SKM-1 (cell line): Measurements from ENCODE around the gene TMEM135.
"Not testable (repeated sequence)": the region's sequence is repeated elsewhere in the genome, so short reads cannot be mapped to it uniquely, and the experiment has no call there.

Experiments used
- DNase-seq: peaks from one replicate; lab custom pipeline; 2025; ENCODE audit not compliant: unreplicated experiment; lab: John Stamatoyannopoulos, UW

TMEM135 gene

GRCh38 chr11:87139475-87139874, 101.7 kb downstream of the TMEM135 start:
- DNase-seq: no peak

- DNase-seq: no peak
These were observed 103.6 kb downstream of the TMEM135 start for GRCh38 chr11:87141322-87141721.

GRCh38 chr11:87141980-87142514, 104.3 kb downstream of the TMEM135 start:
- DNase-seq: no peak

- DNase-seq: no peak
These were observed 104.9 kb downstream of the TMEM135 start for GRCh38 chr11:87142594-87142993.

- no peak for DNase-seq
These were observed 105.9 kb downstream of the TMEM135 start for GRCh38 chr11:87143641-87144040.

DNA sequence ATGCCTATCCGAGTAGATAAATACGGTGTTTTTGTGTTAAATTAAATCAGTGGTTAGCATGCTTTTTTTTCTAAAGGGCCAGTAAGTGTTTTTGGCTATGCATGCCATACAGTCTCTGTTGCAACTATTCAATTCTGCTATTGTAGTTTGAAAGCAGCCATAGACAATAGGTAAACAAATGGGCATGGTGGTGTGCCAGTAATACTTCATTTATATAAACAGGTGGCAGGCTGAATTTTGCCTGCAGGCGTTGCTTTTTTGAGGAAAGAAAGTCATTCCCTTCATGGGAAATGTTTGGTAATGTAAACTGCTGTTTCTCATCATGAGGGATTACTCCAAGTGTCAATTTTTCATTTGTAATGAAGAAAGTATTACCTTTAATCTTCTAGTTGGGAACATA, 106.5 kb downstream of the TMEM135 start:
- no peak for DNase-seq

DNA sequence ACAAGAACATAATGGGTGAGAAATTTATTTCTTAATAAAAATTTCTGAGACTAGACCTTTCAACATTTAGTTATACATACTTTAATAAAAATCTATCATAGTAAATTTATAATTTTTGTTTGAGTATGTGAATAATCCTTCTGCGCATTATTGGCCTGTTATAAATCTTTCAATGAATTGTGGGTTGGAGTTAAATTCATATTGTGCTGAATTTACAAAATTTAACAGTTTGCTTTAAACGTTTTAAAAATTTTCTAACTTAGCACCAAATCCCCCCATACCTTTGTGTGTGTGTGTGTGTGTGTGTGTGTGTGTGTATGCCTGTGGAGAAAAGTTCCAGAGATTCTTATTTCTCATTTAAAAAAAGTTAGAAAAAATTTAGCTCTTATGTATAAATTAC, 111.0 kb downstream of the TMEM135 start:
- DNase-seq: no peak

GRCh38 chr11:87149782-87150181, 112.0 kb downstream of the TMEM135 start:
- not testable (repeated sequence) for DNase-seq

DNA sequence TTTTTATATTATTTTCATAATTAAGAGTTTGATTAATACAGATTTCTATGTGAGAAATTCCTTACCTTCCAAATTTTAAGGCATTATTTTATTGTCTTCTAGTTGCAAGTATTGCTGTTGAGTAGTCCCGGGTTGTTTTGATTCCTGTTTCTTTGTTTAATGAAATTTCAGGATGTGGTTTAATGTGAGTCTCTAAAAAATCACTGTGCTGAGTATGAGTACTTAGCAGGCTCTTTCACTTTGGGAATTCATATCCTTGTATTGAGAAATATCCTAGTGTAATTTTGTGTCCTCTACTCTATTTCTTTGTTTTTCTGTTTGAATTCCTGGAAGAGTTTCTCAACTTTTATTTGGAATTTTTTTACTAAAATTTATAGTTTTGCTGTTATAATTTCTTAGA, 113.2 kb downstream of the TMEM135 start:
- no peak for DNase-seq

GRCh38 chr11:87154246-87154645, 116.5 kb downstream of the TMEM135 start:
- DNase-seq: no peak

DNA sequence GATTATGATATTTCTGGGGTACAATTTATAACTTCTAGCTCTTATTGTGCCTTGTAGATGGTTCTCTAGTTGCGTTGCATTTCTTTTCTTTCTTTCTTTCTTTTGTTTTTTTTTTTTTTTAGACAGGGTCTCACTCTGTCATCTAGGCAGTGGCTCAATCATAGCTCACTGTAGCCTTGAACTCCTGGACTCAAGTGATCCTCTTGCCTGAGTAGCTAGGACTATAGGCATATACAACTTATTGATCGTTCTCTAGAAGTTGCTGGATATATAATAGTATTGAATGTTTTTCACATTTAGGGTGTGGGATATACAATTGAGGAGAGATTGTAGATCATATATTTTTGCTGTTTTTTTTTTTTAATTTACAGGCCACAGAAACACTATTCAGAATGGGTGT, 119.2 kb downstream of the TMEM135 start:
- DNase-seq: no peak

DNA sequence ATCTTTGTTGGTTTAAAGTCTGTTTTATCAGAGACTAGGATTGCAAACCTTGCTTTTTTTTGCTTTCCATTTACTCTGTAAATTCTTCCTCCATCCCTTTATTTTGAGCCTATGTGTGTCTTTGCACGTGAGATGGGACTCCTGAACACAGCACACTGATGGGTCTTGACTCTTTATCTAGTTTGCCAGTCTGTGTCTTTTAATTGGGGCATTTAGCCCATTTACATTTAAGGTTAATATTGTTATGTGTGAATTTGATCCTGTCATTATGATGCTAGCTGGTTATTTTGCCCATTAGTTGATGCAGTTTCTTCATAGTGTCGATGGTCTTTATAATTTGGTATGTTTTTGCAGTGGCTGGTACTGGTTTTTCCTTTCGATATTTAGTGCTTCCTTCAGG, 131.3 kb downstream of the TMEM135 start:
- not testable (repeated sequence) for DNase-seq

DNA sequence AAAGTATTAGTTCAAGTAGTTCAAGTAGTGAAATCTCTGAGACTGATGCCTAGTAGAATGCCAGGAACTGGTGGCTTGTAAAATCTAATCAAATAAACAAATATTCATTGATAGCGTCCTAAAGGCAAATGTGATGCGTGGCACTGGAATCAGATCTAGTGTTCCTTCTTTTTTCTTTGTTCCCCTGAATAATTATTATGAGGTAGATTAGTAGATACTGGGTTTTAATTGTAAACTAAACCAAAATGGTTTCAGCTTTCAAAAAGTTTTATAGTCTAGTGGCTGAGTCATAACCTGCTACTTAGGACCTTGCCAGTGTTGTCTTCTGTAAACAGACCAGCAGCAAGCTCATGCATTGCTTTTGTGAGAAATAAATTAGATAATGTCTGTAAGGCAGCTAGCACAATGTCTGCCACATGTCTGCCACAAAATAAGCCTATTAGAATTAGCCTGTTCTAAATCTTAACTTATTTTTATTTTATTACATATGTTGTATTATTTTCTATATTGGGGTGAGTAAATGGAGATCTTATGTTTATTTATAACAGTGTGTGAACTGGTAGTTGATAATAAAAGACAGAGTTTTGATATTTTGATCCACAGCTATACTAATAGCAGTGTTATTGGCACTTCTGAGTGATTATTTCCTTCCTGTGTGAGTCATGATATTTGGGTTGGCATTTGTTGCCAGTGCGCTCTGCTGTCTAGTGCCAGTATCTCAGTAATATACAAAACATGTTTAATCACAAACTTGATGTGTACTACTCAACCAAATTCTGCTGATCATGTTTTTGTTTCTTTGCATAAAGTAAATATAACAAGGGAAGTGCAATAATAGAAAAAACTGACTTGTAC, 135.7 kb downstream of the TMEM135 start:
- DNase-seq: no peak

- DNase-seq: no peak
These were observed 137.1 kb downstream of the TMEM135 start for GRCh38 chr11:87174870-87175269.

- no peak for DNase-seq
These were observed 138.3 kb downstream of the TMEM135 start for GRCh38 chr11:87176044-87176443.

DNA sequence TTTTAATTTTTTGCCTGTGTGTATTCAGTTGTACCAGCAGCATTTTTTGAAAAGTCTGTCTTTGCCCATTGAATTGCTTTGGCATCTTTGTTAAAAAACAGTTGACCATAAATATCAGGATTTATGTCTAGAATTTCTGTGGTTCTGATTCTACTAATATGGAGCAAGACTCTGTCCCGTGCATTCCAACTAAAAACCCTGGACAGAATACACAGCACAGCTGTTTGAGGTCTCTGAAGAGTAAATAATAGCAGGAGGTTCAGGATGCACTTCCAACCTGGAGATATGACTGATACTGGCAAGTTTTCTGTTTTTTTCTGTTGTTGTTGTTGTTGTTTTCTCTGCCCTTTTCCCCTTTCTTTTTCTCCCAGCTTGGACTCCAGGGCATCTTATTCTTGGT, 141.9 kb downstream of the TMEM135 start:
- DNase-seq: no peak

DNA sequence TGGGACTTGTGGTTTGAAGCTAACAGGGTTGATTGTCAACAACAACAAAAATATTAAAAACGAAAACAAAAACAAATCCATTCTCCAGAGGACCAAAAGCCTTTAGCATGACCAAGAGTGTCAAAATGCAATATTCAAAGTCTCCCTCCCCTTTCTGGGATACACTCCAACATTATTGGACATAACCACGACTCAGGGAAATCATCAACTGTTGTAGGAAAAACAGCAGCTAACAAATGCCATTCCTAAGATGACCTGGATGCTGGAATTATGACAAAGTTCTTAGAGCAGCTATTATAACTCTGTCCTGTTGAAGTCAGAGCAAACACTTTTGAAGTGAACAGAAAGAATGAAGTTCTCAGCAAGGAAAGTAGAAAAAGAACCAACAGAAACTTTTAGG, 143.0 kb downstream of the TMEM135 start:
- no peak for DNase-seq

DNA sequence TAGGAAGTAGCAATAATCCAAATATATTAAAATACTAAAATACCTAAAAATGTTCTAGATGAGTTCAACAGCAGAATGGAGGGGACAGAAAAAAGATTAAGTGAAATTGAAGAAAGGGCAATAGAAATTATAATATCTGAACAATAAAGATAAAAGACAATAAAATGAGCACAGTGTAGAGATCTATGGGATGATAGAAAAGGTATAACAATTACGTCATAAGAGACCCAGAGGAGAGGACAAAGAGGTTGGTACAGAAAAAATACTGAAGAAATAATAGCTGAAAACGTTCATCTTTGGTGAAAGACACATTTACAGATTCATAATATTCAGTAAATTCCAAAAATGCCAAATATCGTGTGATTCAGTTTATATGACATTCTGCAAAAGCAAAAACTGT, 143.4 kb downstream of the TMEM135 start:
- no peak for DNase-seq

DNA sequence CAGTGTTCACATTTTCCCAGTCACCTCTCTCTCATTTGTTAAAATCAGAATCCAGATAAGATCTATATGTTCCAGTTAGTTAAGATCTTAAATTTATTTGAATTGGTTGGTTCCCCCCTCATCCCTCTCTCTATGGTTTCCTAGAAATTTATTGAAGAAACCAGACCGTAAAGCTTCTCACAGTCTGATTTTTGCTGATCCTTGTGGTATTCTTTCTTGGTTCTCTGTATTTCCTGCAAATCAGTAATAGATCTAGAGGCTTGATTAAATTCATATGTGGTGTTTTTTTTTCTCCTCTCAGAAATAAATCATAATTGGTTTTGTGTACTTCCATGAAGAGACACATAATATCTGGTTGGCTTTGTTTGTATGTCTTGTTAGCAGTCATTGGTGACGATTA, 147.5 kb downstream of the TMEM135 start:
- DNase-seq: no peak

- no peak for DNase-seq
These were observed 149.3 kb downstream of the TMEM135 start for GRCh38 chr11:87187076-87187475.

- DNase-seq: no peak
These were observed 150.2 kb downstream of the TMEM135 start for GRCh38 chr11:87187930-87188329.

- not testable (repeated sequence) for DNase-seq
These were observed 150.7 kb downstream of the TMEM135 start for GRCh38 chr11:87188396-87188795.

- not testable (repeated sequence) for DNase-seq
These were observed 151.2 kb downstream of the TMEM135 start for GRCh38 chr11:87188921-87189320.
